ENCODE results near the gene CENPB.

CENPB gene

DNA sequence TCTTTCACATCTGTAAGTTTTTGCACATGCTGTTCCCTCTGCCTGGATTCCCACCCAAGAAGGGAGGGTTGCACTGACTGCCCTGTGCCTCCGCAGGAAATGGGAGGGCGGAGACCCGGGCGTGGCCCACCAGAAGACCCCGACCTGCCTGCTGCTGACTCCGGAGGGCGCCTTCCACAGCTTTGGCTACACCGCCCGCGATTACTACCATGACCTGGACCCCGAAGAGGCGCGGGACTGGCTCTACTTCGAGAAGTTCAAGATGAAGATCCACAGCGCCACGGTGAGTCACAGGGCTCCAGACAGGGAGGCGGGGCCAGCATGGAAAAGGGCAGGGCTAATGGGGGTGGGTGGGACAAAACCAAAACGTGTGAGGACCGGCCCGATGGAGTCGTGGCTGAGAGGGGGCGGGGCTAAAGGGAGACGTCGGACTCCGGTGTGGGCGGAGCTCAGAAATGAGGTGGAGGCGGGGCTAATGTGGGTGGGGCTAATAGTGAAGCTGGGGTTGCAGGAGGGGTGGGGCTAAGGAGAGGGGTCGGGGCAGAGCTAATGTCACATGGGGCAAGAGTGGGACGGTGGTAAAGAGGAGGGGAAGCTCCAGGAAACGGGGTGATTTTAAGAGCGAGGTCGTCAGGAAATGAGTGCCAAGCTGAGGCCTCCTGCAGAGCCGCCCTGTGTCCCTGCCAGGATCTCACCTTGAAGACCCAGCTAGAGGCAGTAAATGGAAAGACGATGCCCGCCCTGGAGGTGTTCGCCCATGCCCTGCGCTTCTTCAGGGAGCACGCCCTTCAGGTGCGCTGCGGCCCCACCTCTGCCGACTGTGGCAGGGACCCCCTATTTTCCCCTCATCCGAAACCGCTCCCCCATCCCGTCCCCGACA lies 41.5 kb downstream of the CENPB start:
- no peak for DNase-seq

DNA sequence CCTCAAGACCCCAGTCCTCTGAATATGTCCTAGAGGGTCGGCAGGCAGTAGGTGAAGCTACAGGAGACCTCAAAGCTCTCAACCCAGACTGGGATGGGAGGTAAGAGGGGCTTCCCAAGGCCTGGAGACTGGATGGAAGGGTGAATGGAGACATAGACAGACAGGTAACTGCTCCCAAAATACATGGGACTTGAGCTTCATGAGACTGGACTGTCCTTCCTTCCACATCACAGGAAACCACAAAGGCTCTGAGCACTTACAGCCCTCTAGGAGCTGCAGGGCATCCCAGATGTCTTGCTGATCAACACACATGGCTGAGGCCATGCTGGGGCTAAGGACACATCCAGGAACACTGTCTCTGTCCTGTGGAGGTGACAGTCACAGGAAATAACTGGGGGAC lies 42.5 kb downstream of the CENPB start:
- no peak for DNase-seq

- no peak for DNase-seq
These were observed 43.3 kb downstream of the CENPB start for GRCh38 chr20:3743251-3743650.

- DNase-seq, result no peak
These were observed 44.6 kb downstream of the CENPB start for GRCh38 chr20:3741836-3742458.

- no peak for DNase-seq
These were observed 45.8 kb downstream of the CENPB start for GRCh38 chr20:3740615-3741301.

DNA sequence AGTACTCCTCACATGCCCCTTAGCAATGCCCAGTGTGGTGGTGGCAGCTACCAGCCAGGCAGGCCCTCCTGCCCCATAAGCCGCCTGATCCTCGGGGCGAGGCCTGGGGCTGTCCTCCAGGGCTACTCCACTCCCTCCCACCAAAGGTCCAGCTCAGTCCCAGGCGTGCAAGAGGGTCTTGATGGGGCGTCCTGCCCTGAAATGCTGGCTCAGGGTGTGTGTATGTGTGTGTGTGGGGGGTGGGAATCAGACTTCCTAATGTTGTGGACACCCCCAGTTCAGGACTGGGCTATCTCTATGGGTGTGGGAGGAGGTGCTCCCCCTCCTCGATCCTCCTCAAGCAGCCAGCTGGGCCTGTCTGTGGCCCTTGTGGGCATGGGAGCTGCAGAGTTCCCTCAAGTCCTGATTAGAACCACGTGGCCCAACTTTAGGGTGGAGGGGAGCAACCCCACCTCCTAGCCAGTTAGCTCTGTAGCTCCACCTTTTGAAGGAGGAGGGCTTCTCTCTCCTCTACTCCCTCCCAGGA lies 46.6 kb downstream of the CENPB start:
- DNase-seq, result no peak

DNA sequence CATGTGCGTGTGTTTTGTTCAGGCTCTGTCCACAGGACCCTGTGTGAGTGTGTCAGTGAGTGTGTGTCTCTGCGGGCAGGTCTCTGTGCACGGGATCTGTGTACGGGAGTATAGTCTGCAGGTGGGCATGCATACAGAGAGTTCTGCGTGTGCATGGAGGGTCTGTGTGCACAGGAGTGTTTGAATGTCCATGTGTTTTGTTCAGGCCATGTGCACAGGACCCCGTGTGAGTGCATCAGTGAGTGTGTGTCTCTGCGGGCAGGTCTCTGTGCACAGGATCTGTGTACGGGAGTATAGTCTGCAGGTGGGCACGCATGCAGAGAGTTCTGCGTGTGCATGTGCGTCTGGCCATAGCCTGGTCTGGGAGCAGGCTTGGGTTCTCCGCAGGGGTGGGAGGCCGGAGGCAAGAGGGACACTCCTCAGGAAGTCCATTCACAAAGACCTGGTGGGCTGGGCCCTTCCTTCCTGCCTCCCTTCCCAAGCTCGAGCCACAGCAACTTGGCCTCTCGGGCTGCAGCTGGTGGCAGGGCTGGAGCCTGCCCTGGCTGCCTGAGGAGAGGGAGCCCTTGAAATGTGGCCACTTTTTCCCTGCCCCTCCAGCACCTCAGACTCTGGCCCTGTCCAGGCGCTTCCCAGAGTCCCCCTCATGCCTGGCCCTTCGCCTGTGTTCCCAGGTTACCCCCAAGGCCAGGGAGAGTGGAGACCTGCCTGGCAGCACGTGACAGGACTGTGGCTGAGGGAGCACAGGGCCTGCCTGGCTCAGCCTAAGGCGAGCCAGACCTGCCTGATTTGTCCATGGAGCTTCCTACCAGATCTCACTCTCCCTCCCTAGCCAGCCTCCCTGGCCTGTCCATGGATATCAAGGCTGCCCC lies 47.2 kb downstream of the CENPB start:
- no peak for DNase-seq

DNA sequence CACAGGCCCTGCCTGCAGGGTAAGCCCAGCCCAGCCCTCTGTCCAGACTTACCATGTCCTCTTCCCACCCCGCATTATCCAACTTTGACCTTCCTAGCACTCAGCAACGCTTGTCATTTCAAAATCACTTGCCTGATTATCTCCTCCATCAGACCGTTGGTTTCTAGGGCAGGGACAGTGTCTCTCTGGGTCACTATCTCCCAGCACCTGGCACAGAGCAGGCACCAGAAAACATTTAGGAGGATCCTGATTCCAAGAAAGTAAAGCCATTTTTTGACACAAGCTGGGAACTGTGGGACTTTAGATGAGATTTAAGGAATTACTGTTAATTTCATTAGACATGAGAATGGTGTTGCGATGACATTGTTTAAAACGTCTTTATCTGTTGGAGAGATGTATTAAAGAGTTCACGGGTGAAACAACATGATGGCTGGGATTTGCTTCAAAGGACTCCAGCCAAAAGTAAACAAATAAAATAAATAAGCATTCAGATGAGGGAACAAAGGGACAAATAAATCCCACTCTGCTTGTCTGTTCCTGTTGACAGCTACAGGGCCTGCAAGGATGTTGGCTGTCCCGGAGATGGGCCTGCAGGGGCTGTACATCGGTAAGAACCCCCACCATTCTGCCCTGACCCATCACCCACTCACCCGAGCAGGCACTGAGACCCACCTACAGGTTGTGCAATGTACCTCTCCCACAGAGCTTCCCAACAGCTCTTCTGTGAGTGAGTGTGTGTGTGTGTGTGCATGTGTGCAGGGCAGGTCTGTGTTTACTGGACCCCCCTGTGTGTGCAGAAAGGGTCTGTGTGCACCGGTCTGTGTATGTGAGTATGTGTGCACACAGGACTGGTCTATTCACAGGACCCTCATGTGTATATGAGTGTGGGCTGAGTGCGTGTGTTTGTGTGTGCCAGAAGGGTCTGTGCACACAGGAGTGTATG lies 48.2 kb downstream of the CENPB start:
- no peak for DNase-seq

GRCh38 chr20:3735768-3736167 lies 50.8 kb downstream of the CENPB start:
- DNase-seq, result no peak

- DNase-seq, result no peak
These were observed 52.3 kb downstream of the CENPB start for GRCh38 chr20:3734111-3734843.

Data from NCI-H510A treated with DMSO at 0.1 percent for 48 hours (cell line).